K562 (cell line): ENCODE measurements around the gene TOMM6.

ENCODE experiments used
- FOXJ3 ChIP-seq: sonication (generic); formaldehyde crosslinking; IDR thresholded peaks from 2 replicates; pipeline ENCODE4 v1.4.0; 2020; ENCODE audit warnings: mild to moderate bottlenecking, missing genetic modification reagents
- PHB ChIP-seq: fragments of 250-450 bp; sonication (Bioruptor Pico); IDR thresholded peaks from 2 replicates; pipeline ENCODE4 v1.5.0; 2021
- POLR2B ChIP-seq: fragments of 450-650 bp; IDR thresholded peaks from 2 replicates; pipeline ENCODE4 v1.6.1; 2018; ENCODE audit warnings: low read depth; ENCODE audit not compliant: partially characterized antibody
- SRF ChIP-seq, 2 experiments: fragments of 250-450, 450-650 bp in 1 of 2; sonication (Bioruptor Pico) in 1 of 2; sonication (generic) in 1 of 2; formaldehyde crosslinking; IDR thresholded peaks; 2 replicates each; pipeline versions ENCODE4 v1.5.0 to v1.5.1; 2020 to 2022; ENCODE audit warnings: mild to moderate bottlenecking in 1 of 2, missing genetic modification reagents in 1 of 2
- ZNF274 ChIP-seq: IDR thresholded peaks from 2 replicates; pipeline ENCODE4 v1.6.1; 2011; ENCODE audit warnings: low read depth, mild to moderate bottlenecking, low read length, moderate library complexity, borderline replicate concordance
- ZNF589 ChIP-seq: fragments of 200-800 bp; sonication (Bioruptor generic); IDR thresholded peaks from 2 replicates; pipeline ENCODE4 v1.6.1; 2016; ENCODE audit warnings: low read depth, missing genetic modification characterization, missing compliant biosample characterization
- TF ChIP-seq, protein P1 (sequence below), 3 experiments: IDR thresholded peaks in 2 of 3; conservative IDR thresholded peaks in 1 of 3; 2 replicates each; pipeline ENCODE4 v1.5.1; 2011 to 2012; ENCODE audit warnings: low read length in 3 of 3, mild to moderate bottlenecking in 3 of 3, control low read depth in 2 of 3, improper control_type of control experiment in 1 of 3, inconsistent platforms in 1 of 3, low read depth in 1 of 3, mixed read lengths in 1 of 3, moderate library complexity in 1 of 3; ENCODE audit not compliant: insufficient read depth in 2 of 3

DNA sequence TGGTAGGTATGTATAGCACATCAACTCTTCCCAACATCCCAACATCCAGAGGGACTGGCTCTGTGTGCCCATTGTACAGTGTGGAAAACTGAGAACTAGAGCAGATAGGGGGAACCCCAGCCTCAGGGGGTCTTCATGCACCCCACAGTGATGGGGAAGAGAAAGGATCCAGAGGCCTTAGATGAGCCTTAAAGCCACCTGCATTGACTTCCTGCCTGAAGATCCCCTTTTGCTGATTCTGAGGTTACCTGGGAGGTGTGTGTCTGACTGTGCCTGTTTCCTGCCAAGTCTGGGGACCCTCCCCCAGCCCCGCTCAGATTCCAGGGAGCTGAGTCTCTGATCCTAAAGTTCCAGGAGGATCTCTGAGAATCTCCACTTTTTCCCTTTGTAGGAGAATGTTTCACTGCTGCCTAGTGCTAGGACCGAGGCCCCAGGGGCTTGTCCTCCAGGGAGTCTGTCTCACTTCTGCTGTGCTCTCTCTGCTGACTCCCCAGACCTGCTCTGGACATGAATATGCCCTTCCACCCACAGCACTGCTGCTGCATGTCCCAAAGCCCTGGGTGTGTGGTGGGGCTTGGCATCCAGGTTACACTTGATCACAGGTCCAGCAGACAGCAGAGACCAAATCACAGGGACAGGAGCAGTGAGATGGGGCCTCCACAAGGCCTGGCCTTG lies 27.5 kb upstream of the TOMM6 start:
- TF ChIP-seq ZNF274, result no peak
- TF ChIP-seq, protein P1, sequence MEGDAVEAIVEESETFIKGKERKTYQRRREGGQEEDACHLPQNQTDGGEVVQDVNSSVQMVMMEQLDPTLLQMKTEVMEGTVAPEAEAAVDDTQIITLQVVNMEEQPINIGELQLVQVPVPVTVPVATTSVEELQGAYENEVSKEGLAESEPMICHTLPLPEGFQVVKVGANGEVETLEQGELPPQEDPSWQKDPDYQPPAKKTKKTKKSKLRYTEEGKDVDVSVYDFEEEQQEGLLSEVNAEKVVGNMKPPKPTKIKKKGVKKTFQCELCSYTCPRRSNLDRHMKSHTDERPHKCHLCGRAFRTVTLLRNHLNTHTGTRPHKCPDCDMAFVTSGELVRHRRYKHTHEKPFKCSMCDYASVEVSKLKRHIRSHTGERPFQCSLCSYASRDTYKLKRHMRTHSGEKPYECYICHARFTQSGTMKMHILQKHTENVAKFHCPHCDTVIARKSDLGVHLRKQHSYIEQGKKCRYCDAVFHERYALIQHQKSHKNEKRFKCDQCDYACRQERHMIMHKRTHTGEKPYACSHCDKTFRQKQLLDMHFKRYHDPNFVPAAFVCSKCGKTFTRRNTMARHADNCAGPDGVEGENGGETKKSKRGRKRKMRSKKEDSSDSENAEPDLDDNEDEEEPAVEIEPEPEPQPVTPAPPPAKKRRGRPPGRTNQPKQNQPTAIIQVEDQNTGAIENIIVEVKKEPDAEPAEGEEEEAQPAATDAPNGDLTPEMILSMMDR (IDR thresholded peaks at IDR 0.05 in 2 of 3, conservative IDR thresholded peaks at IDR 0.05 in 1 of 3; ENCODE audit: insufficient read depth in 2 of 3, low read depth in 1 of 3, low read length in 3 of 3), result no peak
- no peak for TF ChIP-seq POLR2B
- no peak for TF ChIP-seq SRF (CRISPR knock-in tag; IDR thresholded peaks at IDR 0.05)
- no peak for TF ChIP-seq PHB (CRISPR knock-in tag)
- TF ChIP-seq ZNF589 (CRISPR knock-in tag), result no peak
- no peak for TF ChIP-seq FOXJ3 (CRISPR knock-in tag)
